Mucosa of rectum (tissue), 2 donors: Measurements from ENCODE around the gene FCGR3A.
"Not testable (repeated sequence)": the region's sequence is repeated elsewhere in the genome, so short reads cannot be mapped to it uniquely, and the experiment has no call there.

Experiments
- H3K27ac ChIP-seq, 2 donors: one replicate each; pipeline ENCODE4 v1.7.0; 2013; ENCODE audit warnings: inconsistent platforms in 2 of 2, low read depth in 2 of 2, low read length in 2 of 2
- H3K27me3 ChIP-seq, 2 donors: one replicate each; pipeline ENCODE4 v1.7.0; 2013; ENCODE audit warnings: low read length in 2 of 2; ENCODE audit not compliant: control insufficient read depth in 2 of 2, insufficient read depth in 2 of 2
- H3K36me3 ChIP-seq, 2 donors: one replicate each; pipeline ENCODE4 v1.7.0; 2013; ENCODE audit warnings: low read length in 2 of 2; ENCODE audit not compliant: control insufficient read depth in 2 of 2, insufficient read depth in 2 of 2
- H3K4me1 ChIP-seq, 2 donors: one replicate each; pipeline ENCODE4 v1.7.0; 2013; ENCODE audit warnings: low read length in 2 of 2, mild to moderate bottlenecking in 1 of 2; ENCODE audit not compliant: control insufficient read depth in 2 of 2, insufficient read depth in 2 of 2
- H3K4me3 ChIP-seq, 2 donors: one replicate each; pipeline ENCODE4 v1.7.0; 2013; ENCODE audit warnings: low read length in 2 of 2
- H3K9ac ChIP-seq, 2 donors: one replicate each; pipeline ENCODE4 v1.7.0; 2013; ENCODE audit warnings: low read length in 2 of 2, low read depth in 1 of 2, mild to moderate bottlenecking in 1 of 2
- H3K9me3 ChIP-seq, 2 donors: one replicate each; pipeline ENCODE4 v1.7.0; 2013; ENCODE audit warnings: low read length in 2 of 2; ENCODE audit not compliant: control insufficient read depth in 2 of 2
- donor health status: healthy.
- donor health status: Normal muscosa, but diverticular disease.

The FCGR3A gene

GRCh38 chr1:161542091-161542559 lies 7.5 kb downstream of the FCGR3A start:
- H3K4me1 ChIP-seq, H3K27me3 ChIP-seq, H3K4me3 ChIP-seq, H3K9ac ChIP-seq, H3K9me3 ChIP-seq, H3K27ac ChIP-seq, H3K36me3 ChIP-seq: not testable (repeated sequence)

- not testable (repeated sequence) for H3K36me3 ChIP-seq, H3K4me1 ChIP-seq, H3K9me3 ChIP-seq, H3K9ac ChIP-seq, H3K27me3 ChIP-seq
- H3K4me3 ChIP-seq = peak overlapping the region in 1 of 2 donors; percentile 76
- H3K27ac ChIP-seq = peak overlapping the region; percentile 52 to 57
Measured at GRCh38 chr1:161540570-161540960, 9.1 kb downstream of the FCGR3A start.

- Histone ChIP-seq H3K4me3 (peak overlapping the region; percentile 57 to 76), H3K27ac (peak overlapping the region; percentile 52 to 57), H3K9ac (peak overlapping the region; percentile 1 to 28)
- H3K27me3 ChIP-seq, H3K9me3 ChIP-seq, H3K4me1 ChIP-seq, H3K36me3 ChIP-seq: not testable (repeated sequence)
Measured at GRCh38 chr1:161539731-161540569, 9.7 kb downstream of the FCGR3A start.

- H3K27me3 ChIP-seq, H3K9ac ChIP-seq, H3K9me3 ChIP-seq, H3K4me1 ChIP-seq, H3K36me3 ChIP-seq, H3K27ac ChIP-seq, H3K4me3 ChIP-seq: not testable (repeated sequence)
Measured at GRCh38 chr1:161538925-161539479, 10.6 kb downstream of the FCGR3A start.

- not testable (repeated sequence) for H3K4me3 ChIP-seq, H3K9me3 ChIP-seq, H3K27ac ChIP-seq, H3K27me3 ChIP-seq, H3K36me3 ChIP-seq, H3K9ac ChIP-seq, H3K4me1 ChIP-seq
Measured at GRCh38 chr1:161537068-161537669, 12.4 kb downstream of the FCGR3A start.

GRCh38 chr1:161532644-161533567 lies 16.7 kb downstream of the FCGR3A start:
- H3K27me3 ChIP-seq, H3K36me3 ChIP-seq, H3K9ac ChIP-seq, H3K9me3 ChIP-seq: not testable (repeated sequence)
- Histone ChIP-seq H3K4me3 (peak overlapping the region in 1 of 2 donors; percentile 2), H3K27ac (peak overlapping the region in 1 of 2 donors; percentile 37), H3K4me1 (peaks cover 8 to 12% of the 10 kb centered on the region in 2 donors)

GRCh38 chr1:161531986-161532643 lies 17.5 kb downstream of the FCGR3A start:
- Histone ChIP-seq H3K9me3 (no peaks in the 10 kb centered on the region), H3K9ac (peak overlapping the region in 1 of 2 donors; percentile 10), H3K27me3 (peaks cover 0 to 3% of the 10 kb centered on the region in 2 donors), H3K27ac (peak overlapping the region in 1 of 2 donors; percentile 37), H3K4me3 (no peak overlapping the region), H3K4me1 (peaks cover 8 to 12% of the 10 kb centered on the region in 2 donors), H3K36me3 (no peaks in the 10 kb centered on the region)

GRCh38 chr1:161530671-161531641 lies 18.7 kb downstream of the FCGR3A start:
- H3K4me1 ChIP-seq = peaks cover 8 to 12% of the 10 kb centered on the region in 2 donors
- not testable (repeated sequence) for H3K9me3 ChIP-seq, H3K36me3 ChIP-seq, H3K27me3 ChIP-seq
- peak overlapping the region; percentile 77 to 82 for H3K4me3 ChIP-seq
- H3K9ac ChIP-seq = peak overlapping the region; percentile 52 to 71
- peak overlapping the region; percentile 72 to 77 for H3K27ac ChIP-seq

- H3K27me3 ChIP-seq, H3K9me3 ChIP-seq, H3K36me3 ChIP-seq: not testable (repeated sequence)
- peak overlapping the region in 1 of 2 donors; percentile 52 for H3K9ac ChIP-seq
- peak overlapping the region; percentile 77 to 82 for H3K4me3 ChIP-seq
- H3K27ac ChIP-seq = peak overlapping the region; percentile 72 to 77
- peaks cover 8 to 12% of the 10 kb centered on the region in 2 donors for H3K4me1 ChIP-seq
Measured at GRCh38 chr1:161530158-161530557, 19.5 kb downstream of the FCGR3A start.
